ENCODE data around the gene USP54. TPM values are rescaled to one million over a fixed set of nuclear protein-coding genes. Genes with fewer than 3 reads are reported as not detected.

USP54 gene
- total RNA-seq, 2 experiments from 2014 or later, result 2.7 to 3.2 TPM

DNA sequence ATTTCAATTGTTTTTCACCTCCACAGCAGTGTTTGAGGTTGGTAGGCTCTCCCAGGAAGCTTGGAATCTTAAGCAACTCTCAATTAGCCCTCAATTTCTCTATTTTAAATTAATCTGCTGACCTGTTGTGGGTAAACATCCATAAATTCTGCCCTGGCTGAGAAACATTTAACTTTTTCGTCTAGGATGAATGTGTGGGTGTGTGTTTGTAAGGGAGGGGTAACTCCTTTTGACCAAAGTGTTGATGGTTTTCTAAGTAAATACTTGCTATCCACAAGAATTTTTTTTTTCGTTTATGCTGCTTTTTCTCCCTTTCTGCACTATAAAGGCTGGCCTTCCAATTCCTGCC, 96.3 kb downstream of the USP54 start:
- Mint-ChIP-seq H3K27ac (peak overlapping the region; percentile 78), H3K4me3 (peak overlapping the region; percentile 91), H3K27me3 (no peaks in the 10 kb centered on the region), H3K4me1 (ENCODE audit: low read depth) (peaks cover 61% of the 10 kb centered on the region), H3K36me3 (ENCODE audit: low read depth) (peaks cover 16% of the 10 kb centered on the region), H3K9me3 (no peaks in the 10 kb centered on the region)
- ATAC-seq (ENCODE audit: poor library complexity) (no peak), DNase-seq (no peak)
- intact Hi-C loops (cut with DNase I, micrococcal nuclease), result loop anchor here (2.0 to 10.0 kb wide), 8 partner anchors 132 to 1140 kb away; partner anchors contain the start of genes CHCHD1 (in 1 of the 2), DNAJB12 (in 1 of the 2), DNAJC9 (in 1 of the 2) and MICU1 (in 1 of the 2)
- Histone ChIP-seq H3K27me3 (ENCODE audit: control insufficient read depth in 1 of 2, insufficient read depth in 2 of 2, low read length in 2 of 2) (no peaks in the 10 kb centered on the region), H3K9me3 (ENCODE audit: control insufficient read depth in 1 of 2, insufficient read depth in 1 of 2, low read length in 2 of 2) (no peaks in the 10 kb centered on the region), H3K4me1 (ENCODE audit: insufficient read depth, low read length) (peaks cover 25% of the 10 kb centered on the region), H3K36me3 (ENCODE audit: insufficient read depth, low read length) (no peaks in the 10 kb centered on the region), H3K4me3 (ENCODE audit: low read length) (peak overlapping the region; percentile 95), H3K27ac (ENCODE audit: low read depth in 1 of 2, low read length in 2 of 2) (peak overlapping the region; percentile 90 to 95)
- POLR2A ChIA-PET, result interaction anchor here (0.7 to 3.1 kb wide), 19 partner anchors 8 to 1716 kb away, joined by 3 to 36 read pairs (median 7); partner anchors contain the start of genes ANXA7, CHCHD1, DNAJC9 and MRPS16
- TF ChIP-seq CTCF (IDR thresholded peaks at IDR 0.05), result no peak
- CTCF ChIA-PET, result interaction anchor here (1.5 kb wide), 1 partner anchor 10 kb away, joined by 5 read pairs; no protein-coding TSS in a partner anchor

DNA sequence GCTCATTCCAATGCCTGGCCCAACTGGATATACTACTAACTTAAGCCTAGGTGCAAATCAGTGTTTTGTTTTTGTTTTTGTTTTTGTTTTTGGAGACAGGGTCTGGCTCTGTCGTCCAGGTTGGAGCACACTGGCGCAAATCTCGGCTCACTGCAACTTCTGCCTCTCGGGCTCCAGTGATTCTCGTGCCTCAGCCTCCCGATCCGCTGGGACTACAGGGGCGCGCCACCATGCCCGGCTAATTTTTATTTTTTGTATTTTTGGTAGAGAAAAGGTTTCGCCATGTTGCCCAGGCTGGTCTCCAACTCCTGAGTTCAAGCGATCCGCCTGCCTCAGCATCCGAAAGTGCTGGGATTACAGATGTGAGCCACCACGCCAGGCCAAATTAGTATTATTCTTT, 96.9 kb downstream of the USP54 start:
- no peak for TF ChIP-seq CTCF (IDR thresholded peaks at IDR 0.05)
- Mint-ChIP-seq H3K36me3 (ENCODE audit: low read depth) (peaks cover 21% of the 10 kb centered on the region), H3K4me1 (ENCODE audit: low read depth) (peaks cover 67% of the 10 kb centered on the region), H3K4me3 (peak overlapping the region; percentile 81), H3K27ac (peak overlapping the region; percentile 78), H3K9me3 (no peaks in the 10 kb centered on the region), H3K27me3 (no peaks in the 10 kb centered on the region)
- CTCF ChIA-PET, result interaction anchor here (1.5 kb wide), 1 partner anchor 9 kb away, joined by 5 read pairs; no protein-coding TSS in a partner anchor
- no peak for DNase-seq
- Histone ChIP-seq H3K36me3 (ENCODE audit: insufficient read depth, low read length) (no peaks in the 10 kb centered on the region), H3K4me1 (ENCODE audit: insufficient read depth, low read length) (peaks cover 25% of the 10 kb centered on the region), H3K27ac (ENCODE audit: low read depth in 1 of 2, low read length in 2 of 2) (peak overlapping the region in 1 of 2 donors; percentile 90), H3K9me3 (ENCODE audit: control insufficient read depth in 1 of 2, insufficient read depth in 1 of 2, low read length in 2 of 2) (no peaks in the 10 kb centered on the region), H3K4me3 (ENCODE audit: low read length) (peak overlapping the region; percentile 95), H3K27me3 (ENCODE audit: control insufficient read depth in 1 of 2, insufficient read depth in 2 of 2, low read length in 2 of 2) (no peaks in the 10 kb centered on the region)
- POLR2A ChIA-PET, result interaction anchor here (2.2 to 3.1 kb wide), 2 partner anchors 82 to 236 kb away, joined by 12 to 36 read pairs; partner anchors contain the start of gene ANXA7
- ATAC-seq (ENCODE audit: poor library complexity), result no peak
- intact Hi-C loops (cut with DNase I, micrococcal nuclease), result loop anchor here (2.0 to 10.0 kb wide), 5 partner anchors 247 to 1139 kb away; partner anchors contain the start of genes CHCHD1 (in 1 of the 2), DNAJB12 (in 1 of the 2), DNAJC9 (in 1 of the 2) and MICU1 (in 1 of the 2)

- Histone ChIP-seq H3K4me3 (ENCODE audit: low read length) (peak overlapping the region; percentile 95), H3K27ac (ENCODE audit: low read depth in 1 of 2, low read length in 2 of 2) (peak overlapping the region in 1 of 2 donors; percentile 90), H3K36me3 (ENCODE audit: insufficient read depth, low read length) (no peaks in the 10 kb centered on the region), H3K9me3 (ENCODE audit: control insufficient read depth in 1 of 2, insufficient read depth in 1 of 2, low read length in 2 of 2) (no peaks in the 10 kb centered on the region), H3K27me3 (ENCODE audit: control insufficient read depth in 1 of 2, insufficient read depth in 2 of 2, low read length in 2 of 2) (no peaks in the 10 kb centered on the region), H3K4me1 (ENCODE audit: insufficient read depth, low read length) (peaks cover 25% of the 10 kb centered on the region)
- no peaks in the 10 kb centered on the region for H3K9me3 Mint-ChIP-seq
- peak overlapping the region; percentile 78 for H3K27ac Mint-ChIP-seq
- H3K4me3 Mint-ChIP-seq, result peak overlapping the region; percentile 81
- ChIA-PET POLR2A (interaction anchor here (0.6 to 3.1 kb wide), 2 partner anchors 81 to 163 kb away, joined by 4 to 36 read pairs; partner anchors contain the start of gene ANXA7), CTCF (interaction anchor here (1.5 kb wide), 1 partner anchor 9 kb away, joined by 5 read pairs; no protein-coding TSS in a partner anchor)
- ATAC-seq (ENCODE audit: poor library complexity) (no peak), DNase-seq (no peak)
- no peaks in the 10 kb centered on the region for H3K27me3 Mint-ChIP-seq
- H3K36me3 Mint-ChIP-seq (ENCODE audit: low read depth), result peaks cover 25% of the 10 kb centered on the region
- TF ChIP-seq CTCF (IDR thresholded peaks at IDR 0.05), result no peak
- intact Hi-C loops (cut with DNase I, micrococcal nuclease), result loop anchor here (2.0 to 10.0 kb wide), 5 partner anchors 247 to 1139 kb away; partner anchors contain the start of genes CHCHD1 (in 1 of the 2), DNAJB12 (in 1 of the 2), DNAJC9 (in 1 of the 2) and MICU1 (in 1 of the 2)
- peaks cover 71% of the 10 kb centered on the region for H3K4me1 Mint-ChIP-seq (ENCODE audit: low read depth)
Observed at GRCh38 chr10:73493781-73494180, 97.4 kb downstream of the USP54 start.
